NCI-H345 treated with DMSO at 0.1 percent for 48 hours (cell line): Measurements from ENCODE around the gene IQCK.
"Not testable (repeated sequence)": the region's sequence is repeated elsewhere in the genome, so short reads cannot be mapped to it uniquely, and the experiment has no call there.

ENCODE experiments used
- DNase-seq: peaks from one replicate; lab custom pipeline; 2025; ENCODE audit not compliant: unreplicated experiment; lab: John Stamatoyannopoulos, UW

IQCK gene

DNA sequence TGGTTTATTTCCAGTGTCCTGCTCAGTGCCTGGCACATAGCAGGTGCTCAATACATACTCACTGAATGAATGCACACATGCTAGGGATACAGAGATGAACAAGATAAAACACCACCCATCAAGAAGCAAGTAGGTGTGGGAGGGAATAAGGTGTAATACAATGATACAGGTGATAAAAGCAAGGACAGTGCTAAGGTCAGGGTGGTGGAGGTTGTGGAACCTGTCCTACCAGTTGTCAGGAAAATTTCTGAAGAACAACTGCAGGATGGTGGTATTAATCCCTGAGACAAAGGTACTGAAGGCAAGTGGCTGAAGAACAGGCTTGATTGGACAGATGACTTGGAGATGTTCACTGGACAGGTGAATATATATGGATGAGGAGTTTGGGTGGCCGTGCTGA is 1.9 kb upstream of the IQCK start:
- no peak for DNase-seq

DNA sequence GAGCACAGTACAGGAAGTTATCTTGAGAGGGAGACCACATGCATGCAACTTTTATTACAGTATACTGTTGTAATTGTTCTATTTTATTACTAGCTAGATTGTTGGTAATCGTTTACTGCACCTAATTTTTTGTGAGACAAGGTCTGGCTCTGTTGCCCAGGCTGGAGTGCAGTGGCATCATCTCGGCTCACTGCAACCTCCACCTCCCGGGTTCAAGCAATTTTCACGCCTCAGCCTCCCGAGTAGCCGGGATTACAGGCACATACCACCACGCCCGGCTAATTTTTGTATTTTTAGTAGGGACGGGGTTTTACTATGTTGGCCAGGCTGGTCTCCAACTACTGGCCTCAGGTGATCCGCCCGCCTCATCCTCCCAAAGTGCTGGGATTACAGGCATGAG is 1.3 kb upstream of the IQCK start:
- DNase-seq: not testable (repeated sequence)

DNA sequence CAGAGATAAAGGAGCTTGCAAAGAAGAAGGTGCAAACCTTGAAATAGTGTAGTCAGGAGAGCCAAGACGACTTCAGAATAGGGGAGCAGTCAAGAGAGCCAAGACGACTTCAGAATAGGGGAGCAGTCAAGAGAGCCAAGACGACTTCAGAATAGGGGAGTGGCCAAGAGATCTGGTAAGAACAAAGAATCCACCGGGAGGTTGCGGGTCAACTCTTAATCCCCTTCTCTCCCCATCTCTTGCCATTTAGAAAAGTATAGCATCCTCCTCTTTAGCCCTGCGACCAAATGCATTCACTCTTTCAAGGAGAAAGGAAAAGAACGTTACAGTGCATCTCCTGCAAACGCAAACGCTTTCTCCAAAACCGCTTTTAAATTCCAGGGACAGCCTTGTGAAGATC is 757 bp upstream of the IQCK start:
- DNase-seq: no peak

DNA sequence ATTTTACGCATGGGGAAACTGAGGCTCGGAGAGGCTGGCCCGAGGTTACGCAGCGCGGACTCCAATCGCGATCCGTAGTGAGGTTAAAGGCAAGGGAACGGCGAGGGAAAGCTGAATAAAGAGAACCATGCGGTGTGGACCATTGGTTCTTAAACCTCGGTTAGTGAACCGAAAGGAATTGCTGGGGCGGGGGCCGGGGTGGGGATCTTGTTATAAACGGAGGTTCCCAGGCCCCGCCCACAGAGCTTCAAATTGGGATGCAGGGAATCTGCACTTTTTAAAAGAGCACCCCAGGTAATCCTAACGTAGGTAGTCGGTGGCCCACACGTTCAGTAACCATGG is 524 bp downstream of the IQCK start:
- peak; percentile 13 for DNase-seq

DNA sequence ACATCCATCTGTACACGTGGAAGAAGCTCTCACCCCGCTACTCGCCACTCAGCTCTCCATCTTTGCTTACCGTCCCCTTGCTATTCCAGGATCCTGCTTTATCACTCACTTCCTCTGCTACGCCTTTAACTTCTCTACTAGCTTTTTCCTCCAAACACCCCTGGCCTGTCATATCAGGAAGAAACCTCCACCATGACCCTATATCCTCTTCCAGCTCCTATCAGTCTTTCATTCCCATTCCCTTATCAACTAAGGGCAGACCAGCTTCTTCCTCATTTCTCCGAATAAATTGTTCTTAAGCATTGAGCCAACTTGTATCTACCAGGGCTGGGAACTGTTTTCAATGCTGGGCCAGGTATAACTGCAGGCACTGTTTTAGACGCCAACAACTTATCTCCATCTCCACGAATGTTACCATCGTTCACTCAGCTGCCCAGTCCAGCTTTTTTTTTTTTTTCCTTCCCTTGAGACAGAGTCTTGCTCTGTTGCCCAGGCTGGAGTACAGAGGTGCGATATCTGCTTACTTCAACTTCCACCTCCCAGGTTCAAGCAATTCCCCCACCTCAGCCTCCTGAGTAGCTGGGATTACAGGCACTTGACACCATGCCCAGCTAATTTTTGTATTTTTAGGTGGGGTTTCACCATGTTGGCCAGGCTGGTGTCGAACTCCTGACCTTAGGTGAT is 4.3 kb downstream of the IQCK start:
- no peak for DNase-seq

DNA sequence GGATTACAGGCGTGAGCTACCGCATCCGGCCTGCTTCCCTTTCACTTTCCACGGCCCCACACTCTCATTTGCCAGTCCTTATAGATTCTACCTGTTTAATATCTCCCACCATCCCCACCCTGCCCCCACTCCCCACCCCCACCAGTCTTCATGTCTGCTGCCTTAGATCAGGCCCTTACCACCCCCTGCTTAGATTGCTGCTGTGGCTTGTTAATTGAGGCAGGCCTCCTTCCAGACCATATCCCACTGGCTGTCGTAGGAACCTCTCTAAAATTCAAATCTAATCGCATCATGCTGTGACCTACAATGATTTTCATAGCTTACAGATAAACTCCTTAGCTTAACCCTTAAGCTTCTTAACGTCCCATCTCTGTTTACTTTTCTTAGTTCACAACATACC is 4.9 kb downstream of the IQCK start:
- DNase-seq: no peak

DNA sequence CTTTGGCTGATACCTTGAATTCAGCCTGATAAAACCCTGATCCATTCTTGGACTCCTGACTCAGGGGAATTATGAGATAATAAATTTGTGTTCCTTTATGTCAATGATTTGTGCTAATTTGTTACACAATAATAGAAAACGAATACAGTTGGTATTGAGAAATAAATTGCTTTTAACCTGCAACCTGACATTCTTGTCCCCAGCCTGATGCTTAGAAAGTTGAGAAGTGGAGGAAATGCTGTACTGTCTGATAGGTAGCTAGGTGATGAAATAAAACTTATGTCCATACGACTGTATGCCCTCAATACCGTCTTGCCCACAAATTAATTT is 10.5 kb downstream of the IQCK start:
- DNase-seq: no peak

DNA sequence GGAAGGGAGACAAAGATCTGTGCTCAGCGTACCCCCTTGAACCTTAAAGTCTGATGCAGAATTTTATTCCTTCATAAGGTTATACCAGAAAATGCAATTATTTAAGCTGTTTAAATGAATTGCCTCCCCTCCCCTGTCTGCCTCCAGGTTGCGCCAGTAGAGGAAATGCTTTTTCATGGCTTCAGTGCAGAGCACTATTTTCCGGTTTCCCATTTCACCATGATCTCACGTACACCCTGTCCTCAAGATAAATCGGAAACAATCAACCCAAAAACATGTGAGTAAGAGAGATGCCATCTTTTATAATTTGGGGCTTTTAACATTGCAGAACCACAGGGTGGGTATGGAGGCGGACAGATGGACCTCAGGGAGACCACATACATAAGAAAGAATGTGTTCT is 15.5 kb downstream of the IQCK start:
- no peak for DNase-seq

DNA sequence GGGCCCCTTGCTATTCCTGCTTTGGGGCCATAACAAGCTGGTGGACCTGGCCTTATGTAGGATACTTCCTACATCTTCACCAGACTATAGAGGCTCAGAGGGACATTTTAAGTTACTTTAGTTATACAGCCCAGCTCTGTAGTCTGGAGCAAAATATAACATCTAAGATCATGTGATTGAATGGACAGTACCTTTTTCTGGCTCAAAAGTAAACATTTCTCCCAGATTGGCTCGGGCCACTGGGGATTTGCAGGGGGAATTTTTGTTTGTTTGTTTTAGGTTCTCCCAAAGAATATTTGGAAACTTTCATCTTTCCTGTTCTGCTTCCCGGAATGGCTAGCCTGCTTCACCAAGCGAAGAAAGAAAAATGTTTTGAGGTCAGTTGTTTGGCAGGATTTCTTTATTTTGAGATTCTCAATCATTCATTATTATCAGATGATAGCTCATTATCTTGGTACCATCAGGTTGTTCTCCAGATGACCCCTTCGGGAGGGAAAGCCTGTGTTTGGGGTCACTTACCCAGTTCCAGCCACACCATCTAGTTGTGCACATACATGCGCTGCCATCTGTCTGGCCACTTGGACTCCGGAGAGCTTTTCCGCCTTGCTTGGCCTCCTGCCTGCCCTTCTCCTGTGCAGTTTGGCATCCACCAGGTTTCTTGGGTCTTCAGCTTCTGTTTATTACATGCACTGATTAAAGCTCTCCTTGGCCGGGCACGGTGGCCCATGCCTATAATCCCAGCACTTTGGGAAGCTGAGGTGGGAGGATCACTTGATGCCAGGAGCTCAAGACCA is 17.2 kb downstream of the IQCK start:
- DNase-seq: no peak

DNA sequence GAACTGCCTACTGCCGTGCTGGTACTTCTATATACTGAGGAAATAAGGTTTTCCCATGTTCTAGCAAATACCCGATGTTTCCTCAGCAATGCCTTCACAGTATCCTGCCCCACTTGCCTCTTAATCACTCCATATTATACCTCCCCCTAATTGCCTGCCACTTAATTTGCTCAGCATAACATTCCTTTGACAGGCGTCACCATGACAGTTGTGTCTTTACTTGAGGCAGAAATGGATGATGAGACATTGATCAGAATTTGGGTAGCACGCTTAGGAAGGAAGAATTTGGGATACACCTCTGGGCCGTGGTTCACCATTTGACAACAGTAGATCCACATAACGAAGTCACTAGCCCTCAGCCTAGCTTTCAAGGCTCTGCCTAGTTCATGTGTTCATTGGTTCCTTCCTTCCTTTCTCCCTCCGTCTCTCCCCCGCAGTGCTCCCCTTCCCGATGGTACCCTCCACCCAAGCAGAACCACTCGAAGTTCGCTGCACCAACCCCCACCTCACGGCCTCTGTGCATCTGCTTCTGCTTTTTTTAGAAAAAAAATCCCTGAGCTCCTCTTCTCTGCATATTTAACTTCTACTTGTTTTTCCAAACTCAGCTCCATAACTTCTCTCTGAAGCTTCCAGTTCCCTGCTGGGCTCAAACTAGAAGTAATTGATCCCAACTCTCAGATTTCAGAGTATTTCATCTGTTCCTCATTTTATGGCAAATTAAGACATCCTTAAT is 19.4 kb downstream of the IQCK start:
- DNase-seq: no peak

DNA sequence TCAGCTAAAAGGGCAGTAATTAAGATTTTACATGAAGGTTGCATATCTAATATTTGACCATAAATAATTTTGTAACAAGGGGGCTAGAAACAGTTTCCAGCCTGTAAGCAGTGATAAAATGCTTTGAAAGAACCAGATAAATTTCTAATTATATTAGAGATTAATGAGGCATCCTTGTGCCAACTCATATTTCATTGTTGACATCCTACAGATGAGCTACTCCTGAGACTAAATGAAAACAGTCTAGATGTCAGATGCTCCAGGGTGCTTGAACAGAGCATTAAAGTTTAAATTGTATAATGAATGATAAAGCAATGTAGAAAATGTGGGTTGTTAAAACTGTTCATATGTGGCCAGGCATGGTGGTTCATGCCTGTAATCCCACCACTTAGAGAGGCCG is 23.3 kb downstream of the IQCK start:
- DNase-seq: no peak

DNA sequence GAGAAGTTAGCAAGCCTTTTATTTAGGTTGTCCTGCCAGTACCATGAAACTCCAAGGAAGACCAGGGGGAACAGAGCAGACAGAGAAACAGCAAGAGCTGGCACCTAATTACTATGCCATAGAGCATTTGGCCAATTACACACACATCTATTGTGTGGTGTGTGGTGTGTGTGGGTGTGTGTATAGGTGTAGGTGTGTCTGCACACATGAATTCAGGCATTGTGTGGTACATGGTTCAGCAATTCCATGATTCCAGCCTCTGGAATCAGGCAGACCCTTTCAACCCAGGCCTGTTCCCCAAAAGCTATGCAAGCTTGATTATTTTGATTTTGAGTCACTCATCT is 25.7 kb downstream of the IQCK start:
- DNase-seq: no peak

DNA sequence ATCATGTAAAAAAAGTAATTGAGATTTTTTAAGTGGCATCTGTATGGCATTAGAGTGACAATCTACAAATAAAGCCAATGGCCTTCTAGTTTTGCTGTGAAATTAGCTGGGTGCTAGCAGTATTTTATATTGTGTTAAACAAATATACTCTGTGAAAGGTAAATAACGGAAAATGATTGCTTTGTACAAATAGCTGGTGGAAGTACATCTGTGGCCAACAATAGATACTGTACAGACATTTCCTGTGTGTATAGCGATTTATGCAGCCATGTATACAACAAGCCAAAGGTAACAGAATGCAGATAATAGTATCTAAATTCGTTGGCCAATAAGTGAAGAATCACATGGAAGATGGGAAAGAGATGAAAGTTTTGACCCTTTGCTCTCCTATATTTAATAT is 26.6 kb downstream of the IQCK start:
- no peak for DNase-seq

DNA sequence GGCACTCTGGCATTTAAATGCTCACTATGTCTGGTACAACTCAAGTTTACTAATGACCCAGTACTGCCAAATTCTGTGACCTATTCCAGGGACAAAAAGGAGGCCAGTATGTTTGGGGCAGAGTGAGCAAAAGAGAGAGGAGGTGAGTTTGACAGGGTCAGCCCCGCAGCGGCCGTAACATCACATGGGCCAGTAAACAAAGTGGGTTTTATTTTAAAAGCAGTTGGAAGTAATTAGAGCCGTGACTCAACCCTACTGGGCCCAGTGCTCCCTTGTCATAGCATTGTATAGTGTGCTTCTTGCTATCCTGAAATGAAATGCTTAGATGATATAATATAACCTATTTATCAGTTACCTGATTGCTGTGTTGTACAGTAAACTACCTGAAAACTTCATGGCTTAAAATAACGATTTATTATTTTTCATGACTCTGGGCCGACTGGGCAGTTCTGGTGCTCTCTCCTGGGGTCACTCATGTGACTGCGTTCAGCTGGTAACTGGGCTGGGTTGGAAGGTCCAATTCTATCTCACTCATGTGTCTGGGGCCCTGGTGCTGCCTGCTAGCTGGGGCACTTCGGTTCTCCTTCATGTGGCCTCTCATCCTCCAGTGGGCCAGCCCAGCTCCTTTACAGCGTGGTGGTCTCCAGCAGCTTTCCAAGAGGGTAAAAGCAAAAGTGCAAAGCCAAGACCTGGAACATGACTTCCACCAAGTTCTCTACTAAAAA is 27.4 kb downstream of the IQCK start:
- no peak for DNase-seq

DNA sequence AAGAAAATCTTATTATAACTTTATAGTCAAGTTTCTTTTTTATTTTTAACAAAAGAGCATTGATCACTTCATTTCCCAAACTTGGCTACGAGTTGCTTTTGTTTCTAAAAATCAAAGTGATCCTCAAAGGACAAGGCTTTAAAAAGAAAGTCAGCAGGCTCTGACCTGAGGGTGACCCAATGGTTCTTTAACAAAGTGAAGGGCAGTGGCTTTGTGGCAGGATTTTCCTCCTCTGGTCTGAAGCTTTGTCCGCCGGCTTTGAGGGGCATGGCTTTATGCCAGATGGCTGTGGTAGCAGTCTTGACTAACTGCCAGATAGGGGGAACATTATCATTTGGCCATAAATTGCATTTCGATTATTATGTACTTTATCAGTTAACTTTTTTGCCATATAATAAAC is 28.5 kb downstream of the IQCK start:
- no peak for DNase-seq

DNA sequence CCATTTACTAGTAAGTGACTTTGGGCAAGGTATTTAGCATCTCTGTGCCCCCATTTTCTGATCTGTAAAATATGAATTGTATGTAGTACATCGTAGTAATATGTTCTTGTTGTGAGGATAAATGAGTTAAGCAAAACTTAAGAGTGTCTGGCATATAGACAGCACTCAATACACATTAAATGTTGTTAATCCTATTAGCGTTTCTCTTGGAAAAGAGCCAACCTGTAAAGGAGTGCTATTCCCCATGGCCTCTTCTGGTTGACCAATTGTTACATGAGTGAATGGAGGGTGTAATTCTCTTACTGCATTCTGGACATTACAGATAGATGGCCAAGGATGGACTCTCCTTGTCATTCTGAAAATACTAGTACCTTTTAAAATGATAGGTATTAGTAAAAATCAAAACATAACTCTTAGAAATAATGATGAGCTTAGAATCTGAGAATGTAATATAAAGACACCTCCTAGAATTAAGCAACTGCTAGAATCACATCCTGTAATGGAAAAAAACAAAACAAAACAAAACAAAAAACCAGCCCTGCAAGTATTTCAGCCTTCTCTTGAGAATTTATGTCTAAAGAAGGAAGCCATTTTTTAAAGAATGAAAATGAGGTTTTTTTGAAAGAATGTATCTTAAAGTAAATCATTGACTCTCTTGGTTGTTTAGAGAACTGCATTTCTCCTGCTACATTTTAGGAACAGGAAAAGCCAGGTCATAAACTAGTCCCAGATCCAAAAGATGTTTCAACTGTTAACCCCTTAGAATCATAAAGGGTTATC is 30.5 kb downstream of the IQCK start:
- no peak for DNase-seq

DNA sequence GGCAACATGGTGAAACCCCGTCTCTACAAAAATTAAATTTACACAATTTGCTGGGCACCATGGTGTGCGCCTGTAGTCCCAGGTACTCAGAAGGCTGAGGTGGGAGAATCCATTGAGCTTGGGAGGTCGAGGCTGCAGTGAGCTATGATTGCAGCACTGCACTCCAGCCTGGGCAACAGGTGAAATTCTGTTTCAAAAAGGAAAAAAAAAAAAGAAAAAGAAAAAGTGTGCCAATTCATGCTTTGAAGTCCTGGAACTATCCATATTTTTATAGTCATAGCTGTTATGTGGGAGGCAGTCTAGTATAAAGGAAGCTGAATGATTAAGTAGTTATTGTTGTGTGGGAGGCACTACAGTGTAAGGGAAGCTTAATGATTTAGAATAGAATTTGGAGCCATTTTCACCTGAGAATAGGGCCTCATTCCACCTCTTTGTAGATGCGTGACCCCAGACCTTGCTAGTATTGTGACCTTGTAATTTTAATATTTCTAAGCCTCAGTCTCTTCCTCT is 31.6 kb downstream of the IQCK start:
- no peak for DNase-seq

DNA sequence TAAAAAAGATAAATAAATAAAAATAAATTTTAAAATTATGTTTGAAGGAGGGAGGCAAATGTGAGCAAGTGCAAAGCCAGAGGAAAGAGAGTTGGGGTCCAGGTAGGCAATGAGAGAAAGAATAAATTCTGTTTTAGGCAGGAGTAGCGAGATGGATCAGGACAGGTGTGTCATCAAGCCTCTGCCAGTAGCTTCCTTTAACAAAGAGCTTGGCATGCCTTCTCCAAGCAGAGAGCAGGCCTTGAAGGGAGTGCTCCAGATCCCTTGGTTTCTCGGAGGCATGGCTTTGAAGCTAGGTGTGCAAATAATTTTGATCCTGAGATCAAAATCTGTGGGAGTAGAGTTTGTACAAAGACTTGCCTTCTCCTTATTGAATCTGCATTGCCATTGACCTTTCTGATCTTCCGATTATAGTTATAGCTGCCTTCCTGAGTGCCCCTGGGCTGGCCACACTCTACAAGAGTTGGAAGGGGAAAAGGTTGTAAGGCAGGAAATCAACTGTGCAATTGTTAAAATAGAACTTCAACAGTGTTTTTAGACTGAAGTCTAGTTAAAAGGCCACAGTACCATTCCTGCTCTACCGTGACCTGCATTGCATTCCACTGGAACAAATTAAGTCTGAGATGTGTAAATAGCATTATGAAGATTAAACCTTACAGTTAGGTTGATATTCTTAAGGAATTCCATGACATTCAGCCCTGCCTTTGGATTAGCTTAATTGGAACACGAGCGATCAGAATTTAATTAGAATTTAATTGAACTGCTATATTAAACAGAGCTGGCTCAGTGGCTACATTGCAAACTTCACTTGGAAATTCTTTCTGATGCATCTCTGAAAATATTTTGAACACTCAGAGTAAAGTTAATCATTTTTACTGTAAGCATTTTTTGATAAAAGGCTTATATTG is 33.7 kb downstream of the IQCK start:
- no peak for DNase-seq

DNA sequence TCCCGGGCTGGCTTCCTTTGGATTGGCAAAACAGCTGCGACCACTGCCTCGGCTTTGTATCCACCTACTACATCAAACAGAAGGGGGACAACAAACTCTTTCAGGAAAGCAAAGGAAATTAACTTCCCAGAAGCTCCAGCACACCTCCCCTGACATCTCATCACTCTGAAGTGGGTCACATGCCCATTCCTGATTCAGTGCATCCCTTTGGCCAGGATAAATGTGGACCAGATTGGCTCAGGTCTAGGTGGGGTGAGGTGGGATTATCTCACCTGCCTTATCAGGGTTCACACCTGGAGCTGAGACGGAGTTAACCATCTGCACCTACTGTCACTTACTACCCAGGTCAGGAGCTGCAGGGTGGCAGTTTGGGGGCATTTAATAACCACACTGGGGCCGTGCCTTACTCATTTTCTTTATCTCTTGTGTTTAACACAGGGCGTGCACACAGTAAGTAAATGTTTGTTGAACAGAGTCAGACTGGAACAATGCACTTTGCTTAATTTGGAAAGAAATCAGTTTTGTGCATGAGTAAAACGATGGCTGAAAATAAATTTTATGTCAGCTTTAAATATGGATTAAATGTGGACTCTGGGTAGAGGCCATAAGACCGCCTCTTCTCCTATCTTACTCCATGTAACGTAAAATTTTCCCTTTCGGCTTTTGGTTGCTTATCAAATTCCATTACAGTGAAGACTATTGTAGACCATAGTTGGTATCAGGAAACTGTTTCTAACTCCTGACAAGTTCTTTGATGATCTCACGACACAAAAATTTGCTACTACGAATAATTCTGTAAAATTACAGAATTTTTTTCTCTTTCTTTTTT is 36.0 kb downstream of the IQCK start:
- no peak for DNase-seq
